Activated naive CD8-positive, alpha-beta T cell treated with anti-CD3 and anti-CD28 coated beads, Interleukin-2, amount 10 ng/mL, durations not matched to agents 7 days and 5 days (primary cell): ENCODE data around the gene CKS1B. TPM values are rescaled to one million over a fixed set of nuclear protein-coding genes. Genes with fewer than 3 reads are reported as not detected.
A peak's percentile ranks its signal among the peaks of the same experiment; 100 is the strongest.

ENCODE experiments used
- ATAC-seq: fragments of 150-1000 bp; cut with Tn5 transposase; one replicate; pipeline ENCODE4 v1.10.0; 2021; ENCODE audit warnings: low read depth, moderate library complexity
- POLR2A ChIA-PET: fragments of 350-600 bp; sonication (Branson Sonifier 250); formaldehyde crosslinking; loops from one replicate; lab custom pipeline; 2021; ENCODE audit warnings: antibody characterized with exemption; lab: Charles Lee
- DNase-seq: peaks from one replicate; pipeline ENCODE4 v3.0.0; 2021
- H3K27ac Mint-ChIP-seq: one replicate; pipeline ENCODE4 v1.8.0; 2022; ENCODE audit warnings: mild to moderate bottlenecking, mixed read lengths
- H3K27me3 Mint-ChIP-seq: one replicate; pipeline ENCODE4 v1.8.0; 2022; ENCODE audit warnings: mild to moderate bottlenecking, moderate library complexity, mixed read lengths
- H3K36me3 Mint-ChIP-seq: one replicate; pipeline ENCODE4 v1.8.0; 2021; ENCODE audit warnings: mild to moderate bottlenecking, mixed read lengths
- H3K4me1 Mint-ChIP-seq: one replicate; pipeline ENCODE4 v1.8.0; 2021; ENCODE audit warnings: mixed read lengths
- H3K4me3 Mint-ChIP-seq: one replicate; pipeline ENCODE4 v1.8.0; 2022; ENCODE audit warnings: mild to moderate bottlenecking, moderate library complexity, mixed read lengths
- H3K9me3 Mint-ChIP-seq: one replicate; pipeline ENCODE4 v1.8.0; 2021; ENCODE audit warnings: mixed read lengths
- total RNA-seq, 2 experiments: library from RNA; stranded (reverse); gene quantifications; one replicate each; pipeline ENCODE4 v1.2.3, GENCODE V29; 2021

CKS1B gene
- total RNA-seq, 2 experiments from 2014 or later: 112 to 114 TPM

DNA sequence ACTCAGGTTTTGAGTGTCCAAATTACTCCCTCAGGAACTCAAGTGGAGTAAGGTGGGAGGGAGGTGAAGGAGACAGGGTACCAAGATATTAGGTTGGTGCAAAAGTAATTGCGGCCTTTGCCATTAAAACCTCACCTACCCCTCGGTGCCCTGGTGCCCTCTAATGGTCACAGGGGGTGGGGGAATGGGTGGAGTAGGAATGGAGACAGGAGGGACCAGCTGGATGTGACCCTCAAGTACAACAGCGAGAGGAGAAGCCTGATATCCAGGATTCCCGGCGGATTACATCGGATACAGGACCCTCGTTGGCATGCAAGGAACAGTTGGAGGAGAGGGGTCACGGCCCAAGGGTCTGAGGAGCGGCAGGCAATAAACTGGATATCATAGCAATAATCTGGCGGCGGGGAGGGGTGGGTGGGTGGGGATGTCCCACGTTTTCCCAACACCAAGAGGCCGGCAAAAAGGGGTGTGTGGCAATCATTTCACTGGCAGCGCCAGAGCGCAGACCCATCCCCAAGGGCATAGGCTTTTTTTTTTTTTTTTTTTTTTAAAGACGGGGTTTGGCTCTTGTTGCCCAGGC lies 23.8 kb downstream of the CKS1B start:
- ATAC-seq (no peak), DNase-seq (no peak)
- no peaks in the 10 kb centered on the region for H3K36me3 Mint-ChIP-seq
- H3K4me3 Mint-ChIP-seq: peak overlapping the region; percentile 86
- H3K27ac Mint-ChIP-seq: peak overlapping the region; percentile 12
- peaks cover 38% of the 10 kb centered on the region for H3K4me1 Mint-ChIP-seq
- POLR2A ChIA-PET: interaction anchor here (0.7 to 3.8 kb wide), 6 partner anchors 13 to 87 kb away, joined by 3 to 30 read pairs (median 8); partner anchors contain the start of genes FLAD1, PBXIP1 and PYGO2
- no peaks in the 10 kb centered on the region for H3K9me3 Mint-ChIP-seq
- H3K27me3 Mint-ChIP-seq: no peaks in the 10 kb centered on the region

DNA sequence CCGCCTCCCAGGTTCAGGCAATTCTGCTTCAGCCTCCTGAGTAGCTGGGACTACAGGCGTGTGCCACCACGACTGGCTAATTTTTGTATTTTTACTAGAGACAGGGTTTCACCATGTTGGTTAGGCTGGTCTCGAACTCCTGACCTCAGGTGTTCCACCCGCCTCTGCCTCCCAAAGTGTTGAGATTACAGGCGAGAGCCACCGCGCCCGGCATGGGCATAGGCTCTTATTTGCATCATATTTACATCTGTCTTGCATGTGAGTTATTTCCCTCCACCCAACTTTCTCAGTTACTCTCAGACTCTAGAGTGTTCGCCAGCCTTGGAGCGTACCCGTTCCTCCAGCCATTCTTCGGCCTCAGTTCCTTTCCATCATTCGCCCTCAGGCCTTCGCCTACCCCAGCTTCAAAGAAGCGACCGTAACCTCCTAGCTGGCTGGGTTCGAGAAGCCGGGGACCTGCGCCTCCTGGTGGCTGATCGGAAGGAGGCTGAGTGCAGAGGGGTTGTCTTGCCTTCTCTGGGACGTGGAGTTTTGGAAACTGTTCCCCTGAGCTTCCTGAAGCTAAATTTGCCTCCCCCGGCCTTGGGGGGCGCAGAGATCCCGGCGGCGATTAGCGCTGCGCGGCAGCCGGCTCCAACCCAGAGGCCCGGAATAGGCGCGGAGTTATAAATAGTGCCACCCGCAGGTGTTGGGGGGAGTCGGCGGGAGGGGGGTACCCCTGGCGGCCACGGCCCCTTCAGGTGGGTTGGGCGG lies 24.5 kb downstream of the CKS1B start:
- Mint-ChIP-seq H3K9me3 (no peaks in the 10 kb centered on the region), H3K27me3 (no peaks in the 10 kb centered on the region), H3K4me1 (peaks cover 40% of the 10 kb centered on the region), H3K4me3 (peak overlapping the region; percentile 86), H3K27ac (peak overlapping the region; percentile 82), H3K36me3 (no peaks in the 10 kb centered on the region)
- DNase-seq (peak; percentile 78), ATAC-seq (peak; percentile 3)
- POLR2A ChIA-PET: interaction anchor here (0.7 to 3.8 kb wide), 10 partner anchors 13 to 86 kb away, joined by 3 to 30 read pairs (median 8); partner anchors contain the start of genes ADAM15, CKS1B, FLAD1 and PBXIP1

DNA sequence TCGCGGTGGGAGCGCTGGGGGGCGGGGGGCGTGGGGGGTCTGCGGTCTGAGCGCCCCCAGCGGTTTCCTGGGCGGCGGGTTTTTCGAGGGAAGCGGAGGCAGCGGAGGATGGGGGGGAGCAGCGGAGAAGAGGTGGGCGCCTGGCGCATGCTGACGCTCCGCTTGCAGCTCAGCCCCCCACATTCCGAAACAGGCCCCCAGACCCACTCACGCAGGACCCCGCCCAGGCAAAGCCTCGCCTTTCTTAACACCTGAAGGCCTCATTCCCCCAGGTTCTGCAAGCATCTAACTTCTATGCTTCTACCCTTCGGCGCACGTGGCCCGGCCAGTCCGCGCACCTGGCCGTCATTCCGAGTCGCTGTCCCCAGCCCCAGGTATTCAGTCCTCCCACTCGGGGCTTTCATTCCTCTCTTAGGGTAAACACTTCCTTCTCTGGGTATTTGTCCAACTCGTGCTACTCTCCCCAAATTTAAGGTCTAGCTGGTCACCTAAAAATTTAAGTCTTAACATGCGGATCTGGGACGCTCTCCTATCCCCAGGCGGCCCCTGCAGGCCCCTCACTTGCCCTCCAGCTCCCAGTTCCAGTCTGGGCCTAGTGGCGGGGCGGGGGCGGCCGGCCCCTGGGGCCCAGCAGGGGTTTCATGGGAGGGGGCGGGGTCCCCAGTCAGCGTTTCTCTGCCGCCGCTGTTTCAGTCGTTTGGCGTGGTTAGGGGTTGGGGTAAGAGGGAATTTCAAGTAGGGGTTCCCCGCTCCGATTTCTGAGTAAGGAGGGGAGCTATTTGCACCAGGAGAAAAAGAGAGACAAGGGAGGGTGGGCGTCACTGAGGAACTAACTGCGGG lies 25.3 kb downstream of the CKS1B start:
- POLR2A ChIA-PET: interaction anchor here (1.3 to 3.8 kb wide), 7 partner anchors 12 to 51 kb away, joined by 3 to 30 read pairs (median 10); partner anchors contain the start of genes ADAM15, CKS1B, FLAD1 and PBXIP1
- peaks cover 44% of the 10 kb centered on the region for H3K4me1 Mint-ChIP-seq
- H3K27me3 Mint-ChIP-seq: no peaks in the 10 kb centered on the region
- H3K27ac Mint-ChIP-seq: peak overlapping the region; percentile 90
- no peaks in the 10 kb centered on the region for H3K36me3 Mint-ChIP-seq
- no peaks in the 10 kb centered on the region for H3K9me3 Mint-ChIP-seq
- peak overlapping the region; percentile 99 for H3K4me3 Mint-ChIP-seq
- no peak for DNase-seq
- no peak for ATAC-seq

DNA sequence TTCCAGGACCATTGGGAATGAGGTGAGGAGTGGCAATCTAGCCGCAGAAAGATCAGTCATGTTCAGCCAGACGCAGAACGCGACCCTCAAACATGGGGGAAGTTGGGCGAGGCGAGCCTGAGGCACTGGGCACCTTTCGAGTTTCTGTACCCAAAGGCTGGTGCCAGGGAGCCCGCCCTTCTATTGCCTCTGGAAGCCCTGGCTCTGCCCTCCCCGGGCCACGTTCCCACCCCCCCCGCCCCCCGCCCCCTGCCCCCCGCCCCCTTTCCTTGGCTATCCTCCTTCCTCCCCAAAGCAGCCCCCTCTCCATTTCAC lies 25.9 kb downstream of the CKS1B start:
- DNase-seq (no peak), ATAC-seq (no peak)
- H3K27ac Mint-ChIP-seq: peak overlapping the region; percentile 90
- H3K9me3 Mint-ChIP-seq: no peaks in the 10 kb centered on the region
- no peaks in the 10 kb centered on the region for H3K27me3 Mint-ChIP-seq
- peaks cover 43% of the 10 kb centered on the region for H3K4me1 Mint-ChIP-seq
- H3K4me3 Mint-ChIP-seq: peak overlapping the region; percentile 99
- POLR2A ChIA-PET: interaction anchor here (1.3 to 3.8 kb wide), 7 partner anchors 11 to 51 kb away, joined by 3 to 30 read pairs (median 10); partner anchors contain the start of genes ADAM15, CKS1B, FLAD1 and PBXIP1
- H3K36me3 Mint-ChIP-seq: no peaks in the 10 kb centered on the region

DNA sequence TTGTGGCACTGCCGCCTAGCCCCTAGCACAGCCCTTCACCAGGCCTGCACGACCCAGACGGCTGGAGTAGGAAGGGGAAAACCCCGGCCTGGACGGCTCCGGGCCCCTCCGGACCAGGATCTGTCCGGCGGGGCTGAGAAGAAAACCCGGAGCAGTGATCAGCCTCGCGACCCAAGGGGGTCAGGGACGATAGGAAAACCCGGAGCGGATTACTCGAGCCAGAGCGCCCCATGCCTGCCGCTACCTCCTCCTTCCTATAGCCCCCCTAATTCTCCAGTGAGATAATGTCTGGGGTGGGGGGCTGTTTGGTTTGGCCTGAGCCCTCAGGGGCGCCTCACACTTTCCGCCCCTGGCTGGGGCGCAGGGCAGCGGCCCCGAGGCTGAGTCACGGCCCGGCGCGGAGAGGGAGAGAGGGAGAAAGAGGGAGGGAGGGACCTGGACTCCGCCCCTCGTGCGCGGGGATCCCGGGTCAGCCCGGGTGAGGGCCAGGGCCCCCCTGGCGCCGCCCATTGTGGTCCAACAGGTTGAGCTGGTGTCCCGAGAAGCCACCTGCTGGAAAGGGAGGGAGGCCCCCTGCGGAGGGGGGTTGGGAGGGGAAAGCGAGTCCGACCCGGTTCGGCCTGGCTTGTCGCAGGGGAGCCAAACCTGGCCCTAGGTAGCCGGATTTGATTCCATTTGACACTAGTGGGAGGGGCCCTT lies 26.4 kb downstream of the CKS1B start:
- Mint-ChIP-seq H3K4me3 (peak overlapping the region; percentile 99), H3K4me1 (peaks cover 45% of the 10 kb centered on the region), H3K27ac (peak overlapping the region; percentile 88), H3K36me3 (no peaks in the 10 kb centered on the region), H3K9me3 (no peaks in the 10 kb centered on the region), H3K27me3 (no peaks in the 10 kb centered on the region)
- peak; percentile 90 for DNase-seq
- POLR2A ChIA-PET: interaction anchor here (0.7 to 3.8 kb wide), 12 partner anchors 10 to 64 kb away, joined by 3 to 30 read pairs (median 6); partner anchors contain the start of genes ADAM15, CKS1B, FLAD1 and PBXIP1
- peak; percentile 52 for ATAC-seq

DNA sequence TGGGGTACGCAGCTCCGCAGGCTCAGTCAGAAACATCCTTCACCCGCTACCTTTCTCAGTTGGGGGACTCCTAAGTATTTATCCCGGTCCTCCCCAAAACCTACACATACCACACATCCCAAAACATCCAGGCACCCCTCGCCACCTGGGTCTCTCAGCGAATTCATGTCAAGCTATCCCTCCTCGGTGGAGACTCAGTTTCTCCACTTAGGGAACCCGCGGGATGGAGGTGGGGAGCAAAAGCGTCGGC lies 26.9 kb downstream of the CKS1B start:
- H3K27me3 Mint-ChIP-seq: no peaks in the 10 kb centered on the region
- H3K27ac Mint-ChIP-seq: peak overlapping the region; percentile 88
- peak overlapping the region; percentile 99 for H3K4me3 Mint-ChIP-seq
- no peaks in the 10 kb centered on the region for H3K36me3 Mint-ChIP-seq
- POLR2A ChIA-PET: interaction anchor here (0.7 to 3.8 kb wide), 7 partner anchors 9 to 65 kb away, joined by 3 to 22 read pairs (median 4); partner anchors contain the start of genes PBXIP1 and PMVK
- H3K9me3 Mint-ChIP-seq: no peaks in the 10 kb centered on the region
- DNase-seq (no peak), ATAC-seq (no peak)
- H3K4me1 Mint-ChIP-seq: peaks cover 47% of the 10 kb centered on the region

DNA sequence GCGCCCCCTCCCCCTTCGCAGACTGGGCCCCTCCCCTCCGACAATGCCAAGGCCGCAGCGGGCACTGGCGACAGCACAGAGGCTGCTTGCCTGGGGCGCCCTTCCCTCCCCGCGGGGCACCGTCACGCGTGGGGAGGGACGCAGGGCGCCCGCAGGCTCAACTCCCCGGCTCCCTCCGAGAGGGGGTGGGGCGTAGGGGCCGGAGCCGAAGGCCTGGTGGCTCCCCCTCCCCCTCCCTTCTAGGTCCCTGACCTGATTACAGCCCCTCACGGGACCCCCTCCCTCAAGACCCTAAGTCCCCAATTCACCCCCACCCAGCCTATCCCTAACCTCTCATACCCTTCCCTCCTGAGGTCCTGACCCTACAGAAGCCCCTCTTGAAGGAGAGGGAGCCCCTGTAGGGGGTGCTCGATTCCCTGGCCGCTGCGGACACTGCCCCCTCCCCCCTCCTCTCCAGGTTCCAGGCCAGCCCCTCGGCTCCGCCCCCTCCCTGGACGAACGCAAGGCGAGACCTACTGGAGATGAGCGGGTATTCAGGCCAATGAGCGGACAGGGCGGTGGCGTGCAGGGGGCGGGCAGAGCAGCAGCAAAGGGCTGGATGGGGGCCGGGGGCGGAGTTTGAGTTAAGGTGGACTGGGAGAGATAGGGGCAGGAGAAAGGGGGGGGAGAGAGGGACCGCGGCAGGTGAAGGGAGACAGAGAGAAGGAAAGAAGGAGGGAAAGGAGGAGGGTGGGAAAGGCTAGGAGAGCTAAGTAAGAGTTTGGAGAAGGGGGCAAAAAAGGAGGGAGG lies 27.4 kb downstream of the CKS1B start:
- no peaks in the 10 kb centered on the region for H3K27me3 Mint-ChIP-seq
- ATAC-seq (peak; percentile 68), DNase-seq (peak; percentile 96)
- peak overlapping the region; percentile 99 for H3K27ac Mint-ChIP-seq
- no peaks in the 10 kb centered on the region for H3K36me3 Mint-ChIP-seq
- H3K4me1 Mint-ChIP-seq: peaks cover 52% of the 10 kb centered on the region
- POLR2A ChIA-PET: interaction anchor here (0.7 to 3.8 kb wide), 8 partner anchors 9 to 65 kb away, joined by 3 to 22 read pairs (median 4); partner anchors contain the start of genes PBXIP1, PMVK and PYGO2
- H3K4me3 Mint-ChIP-seq: peak overlapping the region; percentile 99
- no peaks in the 10 kb centered on the region for H3K9me3 Mint-ChIP-seq

DNA sequence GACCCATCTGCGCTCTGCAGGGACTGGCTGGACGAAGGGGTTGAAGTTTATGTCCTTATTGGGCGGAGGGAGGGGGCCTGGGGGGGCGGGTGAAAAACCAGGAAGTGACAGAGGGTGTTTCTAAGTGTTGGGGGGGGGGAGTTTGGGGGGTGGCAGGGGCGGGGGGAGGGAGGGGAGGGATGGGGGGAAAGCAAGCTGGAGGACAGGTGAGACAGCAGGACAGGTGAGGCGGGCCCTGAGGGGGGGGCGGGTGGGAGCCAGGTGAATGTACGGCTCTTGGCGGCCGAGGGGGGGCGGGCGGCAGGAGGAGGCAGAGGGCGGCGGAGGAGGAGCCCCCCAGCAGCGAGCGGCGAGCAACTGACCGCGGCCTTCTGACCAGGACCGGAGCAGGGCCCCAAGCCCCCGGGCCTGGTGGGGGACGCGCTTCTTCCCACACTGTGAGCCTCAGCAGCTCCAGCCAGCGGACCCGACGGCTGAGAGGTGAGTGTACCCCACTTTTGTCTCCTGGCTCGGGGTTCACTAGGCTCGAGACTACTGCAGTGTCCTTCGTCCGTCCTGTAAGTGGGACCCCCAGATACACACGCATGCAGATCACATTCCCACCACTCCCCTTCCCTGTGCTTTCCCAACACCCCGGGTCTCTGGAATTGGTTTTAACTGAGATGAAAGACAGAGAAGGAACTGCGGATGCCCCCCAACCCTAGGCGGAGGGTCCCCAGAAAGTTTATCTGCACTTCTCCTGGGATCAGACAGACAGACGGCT lies 28.2 kb downstream of the CKS1B start, which contains the start of gene ZBTB7B:
TSS of gene ZBTB7B (plus strand) at position 339 of the 763 bp plus-strand sequence. CDS start 11,859 bp downstream, outside the sequence.
- H3K9me3 Mint-ChIP-seq: no peaks in the 10 kb centered on the region
- H3K36me3 Mint-ChIP-seq: no peaks in the 10 kb centered on the region
- peaks cover 49% of the 10 kb centered on the region for H3K4me1 Mint-ChIP-seq
- POLR2A ChIA-PET: interaction anchor here (1.2 to 1.3 kb wide), 3 partner anchors 29 to 256 kb away, joined by 3 to 8 read pairs (median 3); partner anchors contain the start of gene PYGO2
- ATAC-seq (no peak), DNase-seq (no peak)
- H3K4me3 Mint-ChIP-seq: peak within 1 kb of the TSS; percentile 99
- H3K27ac Mint-ChIP-seq: peak within 1 kb of the TSS; percentile 99
- H3K27me3 Mint-ChIP-seq: no peaks in the 10 kb centered on the region

DNA sequence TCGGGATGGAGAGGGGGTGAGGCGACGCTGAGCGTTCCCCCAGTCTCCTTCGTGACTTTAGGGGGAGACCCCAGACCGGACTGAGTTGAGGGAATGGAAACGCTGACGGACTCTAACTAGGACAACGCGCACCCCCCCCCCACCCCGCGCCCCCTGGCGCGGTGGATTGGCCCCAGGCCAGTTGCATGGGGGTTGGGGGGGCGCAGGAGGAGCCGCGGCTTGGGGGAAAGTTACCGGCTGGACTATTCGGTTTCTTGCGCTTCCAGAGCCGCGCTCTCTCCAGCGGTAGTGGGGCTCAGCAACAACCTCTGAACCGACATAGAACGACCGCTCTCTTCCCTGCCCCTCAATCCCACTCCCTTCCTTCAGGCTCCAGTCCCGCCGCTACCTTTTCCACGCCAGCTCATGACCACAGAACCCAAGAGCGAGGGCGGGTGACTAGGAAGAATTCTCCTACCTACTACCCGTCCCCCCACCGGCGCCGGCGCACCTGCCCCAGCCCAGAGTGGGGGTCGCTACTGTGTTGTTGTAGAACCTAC lies 28.8 kb downstream of the CKS1B start:
- H3K36me3 Mint-ChIP-seq: no peaks in the 10 kb centered on the region

DNA sequence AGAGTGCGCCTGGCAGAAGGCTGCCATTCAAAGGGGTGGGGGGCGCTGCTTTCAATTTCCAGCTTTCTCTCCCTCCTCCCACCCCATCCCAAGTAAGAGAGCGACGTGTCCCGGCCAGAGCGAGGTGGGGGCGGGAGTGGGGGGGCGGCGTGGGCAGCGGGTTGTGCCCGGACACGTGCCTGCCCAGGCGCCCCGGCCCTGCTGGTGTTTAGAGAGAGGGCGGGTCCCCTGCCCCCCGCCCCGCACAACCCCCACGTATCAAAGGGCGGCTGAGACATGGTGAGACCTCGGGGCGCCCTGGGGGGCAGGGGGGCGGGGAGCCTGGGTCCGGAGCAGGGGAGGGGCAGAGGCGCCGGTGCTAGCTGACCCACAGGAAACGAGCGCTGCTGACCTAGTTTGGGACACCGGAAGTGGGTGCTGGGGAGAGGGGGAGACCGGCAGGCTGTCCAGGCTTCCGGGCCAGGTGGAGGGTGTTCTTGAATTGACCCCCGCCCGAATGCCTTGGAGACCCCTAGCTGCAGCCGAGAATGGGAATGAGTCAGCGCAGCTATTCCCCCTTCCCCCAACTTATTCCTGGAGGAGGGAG lies 29.4 kb downstream of the CKS1B start:
- Mint-ChIP-seq H3K9me3 (no peaks in the 10 kb centered on the region), H3K36me3 (no peaks in the 10 kb centered on the region), H3K4me1 (peaks cover 44% of the 10 kb centered on the region), H3K27ac (peak overlapping the region; percentile 91), H3K4me3 (peak overlapping the region; percentile 97), H3K27me3 (no peaks in the 10 kb centered on the region)
- no peak for ATAC-seq
- POLR2A ChIA-PET: interaction anchor here (1.1 to 1.5 kb wide), 4 partner anchors 8 to 255 kb away, joined by 3 to 4 read pairs (median 4); partner anchors contain the start of gene FLAD1
- DNase-seq: no peak

More for the DNA sequence above, 28.8 kb downstream of the CKS1B start:
- no peak for ATAC-seq
- Mint-ChIP-seq H3K27ac (peak overlapping the region; percentile 91), H3K9me3 (no peaks in the 10 kb centered on the region), H3K27me3 (no peaks in the 10 kb centered on the region), H3K4me3 (peak overlapping the region; percentile 97), H3K4me1 (peaks cover 44% of the 10 kb centered on the region)
- no peak for DNase-seq
- POLR2A ChIA-PET: interaction anchor here (1.1 to 1.5 kb wide), 5 partner anchors 9 to 255 kb away, joined by 3 to 4 read pairs (median 3); partner anchors contain the start of genes FLAD1 and PYGO2
